Brain microvascular endothelial cell (primary cell): ENCODE measurements around the gene SLC35F1.

Experiments
- DNase-seq: peaks from one replicate; pipeline ENCODE4 v3.0.0-alpha.2; 2020
- H3K27ac ChIP-seq: fragments of 250-450 bp; sonication (Bioruptor Pico); 2 replicates; pipeline ENCODE4 v1.5.1; 2020; ENCODE audit warnings: mild to moderate bottlenecking, moderate library complexity
- H3K27me3 ChIP-seq: fragments of 250-450 bp; sonication (Bioruptor Pico); replicated peaks from 2 replicates; pipeline ENCODE4 v1.5.1; 2020; ENCODE audit warnings: mild to moderate bottlenecking
- H3K36me3 ChIP-seq: fragments of 250-450 bp; sonication (Bioruptor Pico); replicated peaks from 2 replicates; pipeline ENCODE4 v1.5.1; 2020; ENCODE audit warnings: mild to moderate bottlenecking
- H3K4me3 ChIP-seq: 2 replicates; pipeline ENCODE4 v1.5.1; 2011; ENCODE audit warnings: low read depth, mild to moderate bottlenecking, control low read depth, low read length, moderate library complexity
- in situ Hi-C: cut with HindIII; loops from 2 replicates; pipeline ENCODE4 v1.10.0; 2017; ENCODE audit warnings: low sequenced_read_pairs, low pct_ligation_motif_present
- TF ChIP-seq, protein P1 (sequence below): IDR thresholded peaks from 2 replicates; pipeline ENCODE4 v1.5.1; 2011; ENCODE audit warnings: low read depth, mild to moderate bottlenecking, moderate library complexity, low read length, control low read depth, inconsistent platforms; ENCODE audit errors: missing control alignments

SLC35F1 gene

DNA sequence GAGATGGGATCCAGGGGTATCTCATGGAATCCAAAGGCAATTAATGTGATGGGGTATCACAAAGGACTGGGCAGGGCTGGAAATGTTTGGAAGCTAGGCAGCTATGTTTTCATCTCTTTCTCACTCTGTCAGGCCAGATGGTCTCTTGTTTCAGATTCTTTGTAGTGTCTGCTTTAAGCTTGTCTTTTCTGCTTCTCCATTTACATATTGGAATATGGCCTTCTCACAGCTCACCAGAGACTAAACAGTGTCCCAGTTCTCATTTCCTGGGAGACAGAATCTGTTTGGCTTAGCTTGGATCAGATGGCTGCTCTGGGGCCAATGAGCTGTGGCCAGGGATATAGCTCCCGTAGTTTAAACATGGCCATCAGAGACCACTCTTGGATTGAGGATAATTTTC, 78.9 kb downstream of the SLC35F1 start:
- TF ChIP-seq, protein P1, sequence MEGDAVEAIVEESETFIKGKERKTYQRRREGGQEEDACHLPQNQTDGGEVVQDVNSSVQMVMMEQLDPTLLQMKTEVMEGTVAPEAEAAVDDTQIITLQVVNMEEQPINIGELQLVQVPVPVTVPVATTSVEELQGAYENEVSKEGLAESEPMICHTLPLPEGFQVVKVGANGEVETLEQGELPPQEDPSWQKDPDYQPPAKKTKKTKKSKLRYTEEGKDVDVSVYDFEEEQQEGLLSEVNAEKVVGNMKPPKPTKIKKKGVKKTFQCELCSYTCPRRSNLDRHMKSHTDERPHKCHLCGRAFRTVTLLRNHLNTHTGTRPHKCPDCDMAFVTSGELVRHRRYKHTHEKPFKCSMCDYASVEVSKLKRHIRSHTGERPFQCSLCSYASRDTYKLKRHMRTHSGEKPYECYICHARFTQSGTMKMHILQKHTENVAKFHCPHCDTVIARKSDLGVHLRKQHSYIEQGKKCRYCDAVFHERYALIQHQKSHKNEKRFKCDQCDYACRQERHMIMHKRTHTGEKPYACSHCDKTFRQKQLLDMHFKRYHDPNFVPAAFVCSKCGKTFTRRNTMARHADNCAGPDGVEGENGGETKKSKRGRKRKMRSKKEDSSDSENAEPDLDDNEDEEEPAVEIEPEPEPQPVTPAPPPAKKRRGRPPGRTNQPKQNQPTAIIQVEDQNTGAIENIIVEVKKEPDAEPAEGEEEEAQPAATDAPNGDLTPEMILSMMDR: no peak
- no peak for DNase-seq
- Histone ChIP-seq H3K36me3 (no peaks in the 10 kb centered on the region), H3K27ac (no peak overlapping the region), H3K27me3 (no peaks in the 10 kb centered on the region), H3K4me3 (no peak overlapping the region)
- in situ Hi-C loops: no loop called here

DNA sequence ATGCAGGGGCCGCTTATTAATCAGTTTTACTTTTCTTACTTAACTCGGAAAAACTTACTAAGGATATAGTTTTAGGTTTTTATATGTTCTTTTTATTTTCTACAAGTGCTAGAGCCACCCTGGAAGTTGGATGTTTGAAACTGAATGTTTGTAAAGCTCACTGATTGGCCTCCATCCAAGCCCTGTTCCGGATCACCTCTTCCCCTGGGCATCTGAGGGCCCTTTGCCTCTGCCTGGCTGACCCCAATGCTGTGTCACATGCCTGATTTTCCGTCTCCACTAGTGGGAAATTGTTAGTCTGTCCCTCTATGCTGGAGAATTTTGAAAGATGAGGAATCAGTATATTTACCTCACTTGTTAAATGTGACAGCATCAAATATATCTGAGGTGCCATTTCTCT, 79.3 kb downstream of the SLC35F1 start:
- Histone ChIP-seq H3K36me3 (no peaks in the 10 kb centered on the region), H3K27ac (no peak overlapping the region), H3K4me3 (no peak overlapping the region), H3K27me3 (no peaks in the 10 kb centered on the region)
- in situ Hi-C loops: no loop called here
- TF ChIP-seq, protein P1: no peak
- no peak for DNase-seq

DNA sequence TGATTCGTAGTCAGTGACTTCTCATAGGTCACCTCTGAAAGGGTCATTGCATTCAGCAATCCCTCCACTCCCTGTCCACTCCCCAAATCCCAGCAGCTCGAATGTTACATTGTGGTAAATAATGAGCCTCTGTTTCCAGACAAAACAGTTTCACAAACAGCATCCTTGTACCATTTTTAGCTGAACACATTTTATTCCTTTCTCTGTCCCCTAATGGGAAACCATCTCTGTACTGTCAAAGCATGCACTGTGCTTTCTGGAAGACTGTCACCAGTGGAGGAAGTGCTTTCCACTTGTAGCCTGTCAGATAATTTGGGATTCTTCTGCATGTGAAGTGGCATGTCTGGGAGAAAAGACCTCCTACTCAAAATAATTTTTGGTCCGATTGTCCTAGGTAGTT, 82.0 kb downstream of the SLC35F1 start:
- TF ChIP-seq, protein P1: no peak
- in situ Hi-C loops: no loop called here
- no peaks in the 10 kb centered on the region for H3K27me3 ChIP-seq
- DNase-seq: no peak
- no peak overlapping the region for H3K4me3 ChIP-seq
- H3K36me3 ChIP-seq: no peaks in the 10 kb centered on the region
- H3K27ac ChIP-seq: no peak overlapping the region

DNA sequence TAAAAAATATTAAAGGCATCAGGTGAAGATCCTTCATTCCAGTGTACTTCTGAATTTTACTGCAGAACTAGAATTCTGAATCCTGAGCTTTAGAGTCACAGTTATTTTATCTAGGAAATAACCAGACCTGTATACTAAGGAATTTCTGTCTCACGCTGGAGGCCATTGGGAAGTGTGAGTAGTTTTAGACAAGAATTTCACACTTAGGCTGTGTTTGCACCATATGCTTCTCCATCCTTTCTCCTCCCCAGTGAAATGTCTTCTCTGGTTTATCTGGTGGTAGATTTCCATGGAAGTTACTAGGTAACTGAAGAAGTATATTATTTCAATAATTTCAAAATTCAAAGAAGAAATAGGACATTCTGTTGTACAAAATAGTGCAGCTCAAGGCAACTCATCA, 83.1 kb downstream of the SLC35F1 start:
- H3K36me3 ChIP-seq: no peaks in the 10 kb centered on the region
- H3K27ac ChIP-seq: no peak overlapping the region
- H3K4me3 ChIP-seq: no peak overlapping the region
- in situ Hi-C loops: no loop called here
- H3K27me3 ChIP-seq: no peaks in the 10 kb centered on the region
- no peak for DNase-seq
- TF ChIP-seq, protein P1: no peak

DNA sequence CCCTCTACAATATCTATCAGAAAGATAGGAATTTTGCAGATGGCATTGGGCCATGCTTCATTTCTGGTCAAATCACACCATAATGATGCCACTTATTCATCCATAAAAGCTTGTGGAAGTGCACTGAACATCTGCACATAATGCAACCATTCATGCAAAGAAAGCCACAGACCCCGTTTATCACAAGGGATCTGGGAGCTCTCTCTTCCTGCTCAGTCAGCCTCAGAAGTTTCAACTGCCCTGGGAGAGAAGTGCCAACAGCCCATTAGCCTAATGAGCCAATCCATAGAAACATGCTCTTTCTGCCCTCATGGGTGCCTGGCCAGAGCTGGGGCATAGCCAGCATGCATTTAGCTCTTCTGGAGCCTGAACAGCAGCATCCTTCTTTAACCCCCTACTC, 85.8 kb downstream of the SLC35F1 start:
- H3K27ac ChIP-seq: no peak overlapping the region
- no peaks in the 10 kb centered on the region for H3K36me3 ChIP-seq
- no peak overlapping the region for H3K4me3 ChIP-seq
- in situ Hi-C loops: no loop called here
- no peaks in the 10 kb centered on the region for H3K27me3 ChIP-seq
- no peak for DNase-seq
- TF ChIP-seq, protein P1: no peak

DNA sequence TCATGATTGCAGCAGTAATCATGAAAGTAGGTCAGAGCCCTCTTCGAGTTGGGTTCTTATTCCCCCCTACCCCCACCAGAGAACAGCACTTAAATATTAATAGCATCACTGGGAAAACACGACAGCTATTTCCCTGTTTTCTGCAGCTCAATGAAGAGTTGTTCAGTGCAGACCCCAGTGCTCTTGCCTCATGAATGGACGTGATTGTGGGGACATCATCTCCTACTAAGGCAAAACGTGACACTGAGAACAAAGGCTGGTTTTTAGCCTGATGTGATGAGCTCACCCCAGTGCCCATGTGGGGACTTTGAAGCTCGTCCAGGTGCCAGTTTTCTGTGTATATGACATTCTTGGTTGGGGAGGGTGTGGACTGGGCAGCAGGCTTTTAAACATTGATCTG, 105.9 kb downstream of the SLC35F1 start:
- Histone ChIP-seq H3K36me3 (no peaks in the 10 kb centered on the region), H3K27me3 (no peaks in the 10 kb centered on the region), H3K27ac (no peak overlapping the region), H3K4me3 (no peak overlapping the region)
- TF ChIP-seq, protein P1: no peak
- no peak for DNase-seq
- in situ Hi-C loops: no loop called here
